ENCODE results near the gene S100A12.

S100A12 gene

DNA sequence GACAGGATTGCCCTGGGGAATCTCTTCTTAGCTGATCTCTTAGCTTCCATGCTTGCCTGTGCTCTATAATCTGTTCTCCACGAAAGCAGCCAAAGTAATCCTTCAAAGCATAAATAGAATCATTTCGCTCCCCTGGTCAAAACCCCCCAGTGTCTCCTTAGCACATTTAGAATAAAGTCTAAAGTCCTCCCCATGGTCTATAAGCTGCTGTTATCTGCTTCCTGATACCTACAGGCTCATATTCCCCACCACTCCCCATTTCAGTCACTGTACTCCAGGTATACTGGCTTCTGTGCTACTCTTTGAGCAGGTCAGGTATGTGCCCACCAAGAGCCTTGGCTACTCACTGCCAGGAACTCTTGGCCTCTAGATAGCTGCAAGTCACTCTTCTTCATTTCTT lies 2.9 kb downstream of the S100A12 start:
- H3K4ac ChIP-seq (ENCODE audit: low read depth in 1 of 2, low read length in 2 of 2), result no peak overlapping the region
- no peak overlapping the region for H3K4me2 ChIP-seq (ENCODE audit: low read length, poor library complexity, severe bottlenecking)
- H3K9me3 ChIP-seq (ENCODE audit: control insufficient read depth, low read length), result no peaks in the 10 kb centered on the region
- no peak overlapping the region for H2BK15ac ChIP-seq (ENCODE audit: low read depth, poor library complexity, severe bottlenecking)
- DNase-seq, result no peak
- 69% methylated on average over 2 of the region's 2 CpGs for WGBS
- H2AK5ac ChIP-seq (ENCODE audit: low read length, severe bottlenecking), result no peak overlapping the region
- H3K79me1 ChIP-seq (replicated peaks; ENCODE audit: low read length, poor library complexity, severe bottlenecking), result no peaks in the 10 kb centered on the region
- H4K91ac ChIP-seq (ENCODE audit: low read length), result no peak overlapping the region
- H3K27ac ChIP-seq (ENCODE audit: low read length, poor library complexity, severe bottlenecking), result no peak overlapping the region
- H3K23ac ChIP-seq (ENCODE audit: low read length in 2 of 2), result no peak overlapping the region
- no peak overlapping the region for H2BK120ac ChIP-seq (ENCODE audit: low read depth, low read length)
- no peak overlapping the region for H2BK12ac ChIP-seq (ENCODE audit: low read length in 2 of 2)
- no peak overlapping the region for H3K4me3 ChIP-seq (ENCODE audit: insufficient read depth in 1 of 2, low read depth in 1 of 2, low read length in 2 of 2)
- no peak overlapping the region for H3K18ac ChIP-seq (ENCODE audit: low read depth in 1 of 2, low read length in 2 of 2)
- H2AFZ ChIP-seq (ENCODE audit: low read depth, low read length), result no peak overlapping the region
- no peak overlapping the region for H3K9ac ChIP-seq (ENCODE audit: low read length)
- H4K8ac ChIP-seq (ENCODE audit: low read length), result no peak overlapping the region
- H2BK5ac ChIP-seq (ENCODE audit: low read depth, low read length, poor library complexity, severe bottlenecking), result no peak overlapping the region
- H3K27me3 ChIP-seq (ENCODE audit: control insufficient read depth in 1 of 2, insufficient read depth in 1 of 2, low read length in 2 of 2), result peaks cover 0 to 41% of the 10 kb centered on the region in 2 experiments
- H3K14ac ChIP-seq (ENCODE audit: low read length in 2 of 2), result no peak overlapping the region
- no peaks in the 10 kb centered on the region for H3K36me3 ChIP-seq (ENCODE audit: control insufficient read depth in 1 of 2, insufficient read depth in 2 of 2, low read depth in 1 of 2, low read length in 2 of 2)
- H3K4me1 ChIP-seq (ENCODE audit: control insufficient read depth, insufficient read depth, low read depth, low read length), result no peaks in the 10 kb centered on the region

- Histone ChIP-seq H3K9ac (ENCODE audit: low read length) (no peak overlapping the region), H3K36me3 (ENCODE audit: control insufficient read depth in 1 of 2, insufficient read depth in 2 of 2, low read depth in 1 of 2, low read length in 2 of 2) (no peaks in the 10 kb centered on the region), H2BK15ac (ENCODE audit: low read depth, poor library complexity, severe bottlenecking) (no peak overlapping the region), H3K9me3 (ENCODE audit: control insufficient read depth, low read length) (no peaks in the 10 kb centered on the region), H3K18ac (ENCODE audit: low read depth in 1 of 2, low read length in 2 of 2) (no peak overlapping the region), H3K27ac (ENCODE audit: low read length, poor library complexity, severe bottlenecking) (no peak overlapping the region), H3K14ac (ENCODE audit: low read length in 2 of 2) (no peak overlapping the region), H3K4ac (ENCODE audit: low read depth in 1 of 2, low read length in 2 of 2) (no peak overlapping the region), H2AK5ac (ENCODE audit: low read length, severe bottlenecking) (no peak overlapping the region), H2BK12ac (ENCODE audit: low read length in 2 of 2) (no peak overlapping the region), H3K23ac (ENCODE audit: low read length in 2 of 2) (no peak overlapping the region), H3K27me3 (ENCODE audit: control insufficient read depth in 1 of 2, insufficient read depth in 1 of 2, low read length in 2 of 2) (peaks cover 0 to 47% of the 10 kb centered on the region in 2 experiments), H3K79me1 (replicated peaks; ENCODE audit: low read length, poor library complexity, severe bottlenecking) (no peaks in the 10 kb centered on the region), H4K8ac (ENCODE audit: low read length) (no peak overlapping the region), H2BK5ac (ENCODE audit: low read depth, low read length, poor library complexity, severe bottlenecking) (no peak overlapping the region), H2BK120ac (ENCODE audit: low read depth, low read length) (no peak overlapping the region), H3K4me3 (ENCODE audit: insufficient read depth in 1 of 2, low read depth in 1 of 2, low read length in 2 of 2) (no peak overlapping the region), H3K4me2 (ENCODE audit: low read length, poor library complexity, severe bottlenecking) (no peak overlapping the region), H2AFZ (ENCODE audit: low read depth, low read length) (no peak overlapping the region), H4K91ac (ENCODE audit: low read length) (no peak overlapping the region), H3K4me1 (ENCODE audit: control insufficient read depth, insufficient read depth, low read depth, low read length) (no peaks in the 10 kb centered on the region)
- no peak for DNase-seq
- WGBS, result 78% methylated on average over 1 of the region's 1 CpG
Measured at GRCh38 chr1:153371231-153371630, 4.2 kb downstream of the S100A12 start.

DNA sequence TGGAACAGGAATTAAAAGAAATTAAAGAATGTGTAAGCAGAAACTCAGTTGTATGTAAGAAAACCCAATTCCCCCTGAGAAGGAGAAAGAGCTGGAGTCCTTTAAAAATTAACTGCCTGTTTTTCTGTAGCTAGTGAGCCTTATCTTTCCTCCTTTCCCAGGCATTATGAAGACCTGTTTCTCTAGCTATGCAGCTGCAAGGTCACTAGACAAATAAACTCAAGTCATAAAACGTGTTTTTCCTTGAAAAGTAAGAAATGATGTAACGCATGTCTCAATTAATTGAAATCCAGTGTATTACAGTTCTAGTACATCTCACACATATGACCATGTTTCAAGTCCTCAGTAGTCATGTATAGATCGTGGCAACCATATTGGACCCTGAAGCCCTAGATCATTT lies 5.3 kb downstream of the S100A12 start:
- Histone ChIP-seq H3K23ac (ENCODE audit: low read length in 2 of 2) (no peak overlapping the region), H3K14ac (ENCODE audit: low read length in 2 of 2) (no peak overlapping the region), H3K9me3 (ENCODE audit: control insufficient read depth, low read length) (no peaks in the 10 kb centered on the region), H3K36me3 (ENCODE audit: control insufficient read depth in 1 of 2, insufficient read depth in 2 of 2, low read depth in 1 of 2, low read length in 2 of 2) (no peaks in the 10 kb centered on the region), H2BK5ac (ENCODE audit: low read depth, low read length, poor library complexity, severe bottlenecking) (no peak overlapping the region), H3K18ac (ENCODE audit: low read depth in 1 of 2, low read length in 2 of 2) (no peak overlapping the region), H3K79me1 (replicated peaks; ENCODE audit: low read length, poor library complexity, severe bottlenecking) (no peaks in the 10 kb centered on the region), H2AFZ (ENCODE audit: low read depth, low read length) (no peak overlapping the region), H3K4me2 (ENCODE audit: low read length, poor library complexity, severe bottlenecking) (no peak overlapping the region), H2BK15ac (ENCODE audit: low read depth, poor library complexity, severe bottlenecking) (no peak overlapping the region), H2BK12ac (ENCODE audit: low read length in 2 of 2) (no peak overlapping the region), H3K4ac (ENCODE audit: low read depth in 1 of 2, low read length in 2 of 2) (no peak overlapping the region), H4K91ac (ENCODE audit: low read length) (no peak overlapping the region), H2AK5ac (ENCODE audit: low read length, severe bottlenecking) (no peak overlapping the region), H3K4me1 (ENCODE audit: control insufficient read depth, insufficient read depth, low read depth, low read length) (no peaks in the 10 kb centered on the region), H3K27ac (ENCODE audit: low read length, poor library complexity, severe bottlenecking) (no peak overlapping the region), H2BK120ac (ENCODE audit: low read depth, low read length) (no peak overlapping the region), H3K9ac (ENCODE audit: low read length) (no peak overlapping the region), H4K8ac (ENCODE audit: low read length) (no peak overlapping the region), H3K27me3 (ENCODE audit: control insufficient read depth in 1 of 2, insufficient read depth in 1 of 2, low read length in 2 of 2) (peaks cover 9 to 58% of the 10 kb centered on the region in 2 experiments), H3K4me3 (ENCODE audit: insufficient read depth in 1 of 2, low read depth in 1 of 2, low read length in 2 of 2) (no peak overlapping the region)
- no peak for DNase-seq
- WGBS, result 58% methylated on average over 3 of the region's 3 CpGs

GRCh38 chr1:153368495-153368894 lies 6.9 kb downstream of the S100A12 start:
- no peak overlapping the region for H3K23ac ChIP-seq (ENCODE audit: low read length in 2 of 2)
- H2BK12ac ChIP-seq (ENCODE audit: low read length in 2 of 2), result no peak overlapping the region
- no peak overlapping the region for H2AFZ ChIP-seq (ENCODE audit: low read depth, low read length)
- no peaks in the 10 kb centered on the region for H3K79me1 ChIP-seq (replicated peaks; ENCODE audit: low read length, poor library complexity, severe bottlenecking)
- no peak for DNase-seq
- no peak overlapping the region for H3K4me3 ChIP-seq (ENCODE audit: insufficient read depth in 1 of 2, low read depth in 1 of 2, low read length in 2 of 2)
- H3K14ac ChIP-seq (ENCODE audit: low read length in 2 of 2), result no peak overlapping the region
- no peak overlapping the region for H3K4ac ChIP-seq (ENCODE audit: low read depth in 1 of 2, low read length in 2 of 2)
- H3K9ac ChIP-seq (ENCODE audit: low read length), result no peak overlapping the region
- H2AK5ac ChIP-seq (ENCODE audit: low read length, severe bottlenecking), result no peak overlapping the region
- H3K4me2 ChIP-seq (ENCODE audit: low read length, poor library complexity, severe bottlenecking), result no peak overlapping the region
- no peaks in the 10 kb centered on the region for H3K36me3 ChIP-seq (ENCODE audit: control insufficient read depth in 1 of 2, insufficient read depth in 2 of 2, low read depth in 1 of 2, low read length in 2 of 2)
- H3K9me3 ChIP-seq (ENCODE audit: control insufficient read depth, low read length), result no peaks in the 10 kb centered on the region
- no peak overlapping the region for H4K8ac ChIP-seq (ENCODE audit: low read length)
- WGBS, result no CpG with 5 or more reads among the region's 2 CpGs
- H2BK120ac ChIP-seq (ENCODE audit: low read depth, low read length), result no peak overlapping the region
- H2BK5ac ChIP-seq (ENCODE audit: low read depth, low read length, poor library complexity, severe bottlenecking), result no peak overlapping the region
- H3K27ac ChIP-seq (ENCODE audit: low read length, poor library complexity, severe bottlenecking), result no peak overlapping the region
- H3K27me3 ChIP-seq (ENCODE audit: control insufficient read depth in 1 of 2, insufficient read depth in 1 of 2, low read length in 2 of 2), result peaks cover 13 to 65% of the 10 kb centered on the region in 2 experiments
- H2BK15ac ChIP-seq (ENCODE audit: low read depth, poor library complexity, severe bottlenecking), result no peak overlapping the region
- H3K4me1 ChIP-seq (ENCODE audit: control insufficient read depth, insufficient read depth, low read depth, low read length), result no peaks in the 10 kb centered on the region
- no peak overlapping the region for H3K18ac ChIP-seq (ENCODE audit: low read depth in 1 of 2, low read length in 2 of 2)
- no peak overlapping the region for H4K91ac ChIP-seq (ENCODE audit: low read length)

Data from mesenchymal stem cell (in vitro differentiated cells and primary cell).